ENCODE measurements around the gene PTGR1.
"Not testable (repeated sequence)": the region's sequence is repeated elsewhere in the genome, so short reads cannot be mapped to it uniquely, and the experiment has no call there.

DNA sequence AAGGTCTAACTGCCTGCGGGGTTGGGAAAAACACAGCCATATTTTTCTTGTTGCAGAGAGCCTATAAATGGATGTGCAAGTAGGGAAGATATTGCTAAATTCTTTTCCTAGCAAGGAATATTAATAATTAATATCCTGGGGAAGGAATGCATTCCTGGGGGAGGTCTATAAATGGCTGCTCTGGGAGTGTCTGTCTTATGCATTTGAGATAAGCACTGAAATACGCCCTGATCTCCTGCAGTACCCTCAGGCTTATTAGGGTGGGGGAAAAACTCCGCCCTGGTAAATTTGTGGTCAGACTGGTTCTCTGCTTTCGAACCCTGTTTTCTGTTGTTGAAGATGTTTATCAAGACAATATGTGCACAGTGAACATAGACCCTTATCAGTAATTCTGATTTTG, 31.3 kb downstream of the PTGR1 start:
- TF ChIP-seq CTCF (IDR thresholded peaks at IDR 0.05; ENCODE audit: extremely low read depth in 1 of 2, insufficient read depth in 1 of 2, low read depth in 1 of 2, low read length in 2 of 2); EZH2 (IDR thresholded peaks at IDR 0.05; ENCODE audit: borderline replicate concordance, low read depth, low read length, severe bottlenecking); MYC (IDR thresholded peaks at IDR 0.05; ENCODE audit: low read depth, low read length); POLR2A (IDR thresholded peaks at IDR 0.05; ENCODE audit: low read depth, low read length): not testable (repeated sequence)

Data from endothelial cell of umbilical vein (primary cell).